Right lobe of liver (tissue), 6 donors: ENCODE data around the gene ERCC6. TPM values are rescaled to one million over a fixed set of nuclear protein-coding genes. Genes with fewer than 3 reads are reported as not detected.

Source experiments
- ATAC-seq, 4 donors: fragments of 200-7000 bp; cut with Tn5 transposase; one replicate each; pipeline ENCODE4 v1.9.1; 2020; ENCODE audit warnings: mild to moderate bottlenecking in 4 of 4, moderate library complexity in 4 of 4
- DNase-seq, 3 donors: peaks; one replicate each; pipeline ENCODE4 v3.0.0-alpha.2; 2020
- H3K27ac ChIP-seq, 3 donors: fragments of 200-600 bp; one replicate each; pipeline ENCODE4 v1.8.0; 2022
- H3K27me3 ChIP-seq, 2 donors: fragments of 200-600 bp; one replicate each; pipeline ENCODE4 v1.8.0; 2022
- H3K36me3 ChIP-seq, 4 donors: fragments of 200-600 bp; sonication (generic) in 1 of 4; one replicate each; pipeline versions ENCODE4 v1.5.1 to v1.8.0; 2017 to 2022; ENCODE audit warnings: control low read depth in 1 of 4
- H3K4me1 ChIP-seq, 4 donors: fragments of 200-600 bp; sonication (generic) in 1 of 4; one replicate each; pipeline versions ENCODE4 v1.5.1 to v1.8.0; 2017 to 2022; ENCODE audit warnings: control low read depth in 1 of 4
- H3K4me3 ChIP-seq, 3 donors: fragments of 200-600 bp; one replicate each; pipeline ENCODE4 v1.8.0; 2022
- H3K9me3 ChIP-seq, 4 donors: fragments of 200-600 bp; sonication (generic) in 1 of 4; one replicate each; pipeline versions ENCODE4 v1.5.1 to v1.8.0; 2017 to 2022; ENCODE audit warnings: control low read depth in 1 of 4
- CTCF ChIP-seq, 4 donors: fragments of 200-600 bp in 3 of 4; fragments of 450-650 bp in 1 of 4; IDR thresholded peaks; one replicate each; pipeline versions ENCODE4 v1.5.1 to v1.8.0; 2016 to 2022; ENCODE audit warnings: antibody characterized with exemption in 4 of 4, mild to moderate bottlenecking in 2 of 4
- POLR2A ChIP-seq: fragments of 450-650 bp; IDR thresholded peaks from one replicate; pipeline ENCODE4 v1.6.1; 2017; ENCODE audit warnings: antibody characterized with exemption, mild to moderate bottlenecking
- WGBS: methylation state at CpG from one replicate; pipeline ENCODE4 v1.1.6; 2018; ENCODE audit warnings: low coverage, low lambda C conversion rate; ENCODE audit not compliant: insufficient coverage; ENCODE audit errors: missing lambda C conversion rate; 5-methylcytosine and 5-hydroxymethylcytosine counted together
- intact Hi-C, 2 donors: fragments of 100-400 bp; cut with DNase I; formaldehyde crosslinking; loops; one replicate each; pipeline versions ENCODE4 v1.11.2 to v1.14.1; 2022
- total RNA-seq, 6 experiments: library from RNA; depleted of rRNA in 2 of 6; stranded (reverse); fragments of >200 nt in 2 of 6; fragmentation: NEBNext Ultra II Directional in 3 of 6; extraction: Animal tissue kit (Norgen Biotek cat#: 25700) in 3 of 6; gene quantifications; one replicate each; pipeline versions ENCODE4 v1.1.0 to v1.2.4, GENCODE V29; 2016 to 2023
- donor health status: DM: no; HTN: yes; CAD: no.
- donor health status: DM: no; HTN: no; CAD: no.
- donor health status: DM: no; HTN: no; CAD: no.
- donor health status: DM: no; HTN: yes; CAD: no.
- donor health status: DM: no; HTN: yes; CAD: no.

The ERCC6 gene
- total RNA-seq, 6 experiments from 2014 or later, result 7.3 to 16.8 (median 10.6) TPM

- intact Hi-C loops, result no loop called here
- H3K4me1 ChIP-seq, result no peaks in the 10 kb centered on the region
- ATAC-seq (no peak), DNase-seq (no peak)
- TF ChIP-seq POLR2A, result no peak
- no peak for TF ChIP-seq CTCF (IDR thresholded peaks at IDR 0.05)
- no peaks in the 10 kb centered on the region for H3K9me3 ChIP-seq
- no peaks in the 10 kb centered on the region for H3K27me3 ChIP-seq
- no peak overlapping the region for H3K27ac ChIP-seq
- 56% methylated on average over 2 of the region's 2 CpGs for WGBS
- H3K36me3 ChIP-seq, result no peaks in the 10 kb centered on the region
- H3K4me3 ChIP-seq, result no peak overlapping the region
Measured at GRCh38 chr10:49557681-49558080, 18.8 kb upstream of the ERCC6 start.

- no peaks in the 10 kb centered on the region for H3K36me3 ChIP-seq
- ATAC-seq, result peak in 2 of 4 donors; percentile 37 to 49
Measured at GRCh38 chr10:49556723-49557122, 17.8 kb upstream of the ERCC6 start.

GRCh38 chr10:49552277-49552676, 13.4 kb upstream of the ERCC6 start:
- ATAC-seq, result no peak
- DNase-seq, result no peak
- no peak overlapping the region for H3K4me3 ChIP-seq
- H3K27ac ChIP-seq, result no peak overlapping the region
- H3K36me3 ChIP-seq, result no peaks in the 10 kb centered on the region
- no peaks in the 10 kb centered on the region for H3K27me3 ChIP-seq
- H3K9me3 ChIP-seq, result no peaks in the 10 kb centered on the region
- intact Hi-C loops, result no loop called here
- H3K4me1 ChIP-seq, result no peaks in the 10 kb centered on the region
- WGBS, result 38% methylated on average over 2 of the region's 2 CpGs
- TF ChIP-seq CTCF (IDR thresholded peaks at IDR 0.05), result no peak
- no peak for TF ChIP-seq POLR2A

More at GRCh38 chr10:49556723-49557122, 17.8 kb upstream of the ERCC6 start:
- Histone ChIP-seq H3K9me3 (no peaks in the 10 kb centered on the region), H3K4me1 (no peaks in the 10 kb centered on the region), H3K4me3 (no peak overlapping the region), H3K27ac (no peak overlapping the region), H3K27me3 (no peaks in the 10 kb centered on the region)
- TF ChIP-seq POLR2A, result no peak
- TF ChIP-seq CTCF (IDR thresholded peaks at IDR 0.05), result no peak
- WGBS, result 50% methylated on average over 1 of the region's 1 CpG
- no peak for DNase-seq
- intact Hi-C loops, result no loop called here

GRCh38 chr10:49550563-49550962, 11.6 kb upstream of the ERCC6 start:
- TF ChIP-seq POLR2A (no peak), CTCF (IDR thresholded peaks at IDR 0.05) (no peak)
- Histone ChIP-seq H3K9me3 (no peaks in the 10 kb centered on the region), H3K4me3 (no peak overlapping the region), H3K27me3 (no peaks in the 10 kb centered on the region), H3K4me1 (no peaks in the 10 kb centered on the region), H3K36me3 (no peaks in the 10 kb centered on the region), H3K27ac (no peak overlapping the region)
- ATAC-seq, result no peak
- intact Hi-C loops, result no loop called here
- DNase-seq, result no peak
- WGBS, result 42% methylated on average over 3 of the region's 4 CpGs
